Suprapubic skin (tissue), 4 donors: ENCODE results near the gene GOLT1A. TPM values are rescaled to one million over a fixed set of nuclear protein-coding genes. Genes with fewer than 3 reads are reported as not detected.

ENCODE experiments used
- DNase-seq, 2 donors: peaks; one replicate each; pipeline ENCODE4 v3.0.0-alpha.2; 2019; ENCODE audit warnings: low spot score in 2 of 2
- H3K27ac ChIP-seq: fragments of 200-600 bp; sonication (generic); one replicate; pipeline ENCODE4 v1.5.1; 2019
- H3K27me3 ChIP-seq: fragments of 200-600 bp; sonication (generic); one replicate; pipeline ENCODE4 v1.5.1; 2019
- H3K36me3 ChIP-seq: fragments of 200-600 bp; sonication (generic); one replicate; pipeline ENCODE4 v1.5.1; 2019
- H3K4me1 ChIP-seq: fragments of 200-600 bp; sonication (generic); one replicate; pipeline ENCODE4 v1.5.1; 2019
- H3K4me3 ChIP-seq: fragments of 200-600 bp; sonication (generic); one replicate; pipeline ENCODE4 v1.5.1; 2019; ENCODE audit warnings: mild to moderate bottlenecking
- H3K9me3 ChIP-seq: fragments of 200-600 bp; sonication (generic); one replicate; pipeline ENCODE4 v1.5.1; 2019
- EP300 ChIP-seq: sonication (generic); formaldehyde crosslinking; IDR thresholded peaks from one replicate; pipeline ENCODE4 v1.6.1; 2017; ENCODE audit warnings: antibody characterized with exemption
- POLR2A ChIP-seq, 2 donors: fragments of 450-650 bp; IDR thresholded peaks; one replicate each; pipeline ENCODE4 v1.6.1; 2017; ENCODE audit warnings: antibody characterized with exemption in 2 of 2, mild to moderate bottlenecking in 2 of 2, moderate library complexity in 2 of 2
- POLR2AphosphoS5 ChIP-seq, 3 donors: sonication (generic); formaldehyde crosslinking; IDR thresholded peaks; one replicate each; pipeline ENCODE4 v1.6.1; 2017; ENCODE audit warnings: antibody characterized with exemption in 3 of 3
- WGBS: methylation state at CpG from one replicate; pipeline ENCODE4 v1.1.5; 2018; 5-methylcytosine and 5-hydroxymethylcytosine counted together
- total RNA-seq, 4 donors: library from RNA; depleted of rRNA; stranded (reverse); fragments of >200 nt; gene quantifications; one replicate each; pipeline ENCODE4 v1.1.0, GENCODE V29; 2016
- TF ChIP-seq, protein P1 (sequence below), 2 donors: fragments of 200-600 bp in 1 of 2; fragments of 450-650 bp in 1 of 2; sonication (generic) in 1 of 2; IDR thresholded peaks; one replicate each; pipeline ENCODE4 v1.5.1; 2016 to 2019; ENCODE audit warnings: antibody characterized with exemption in 2 of 2, mild to moderate bottlenecking in 1 of 2, moderate library complexity in 1 of 2

Gene GOLT1A
- total RNA-seq, 4 donors from 2014 or later = not detected

DNA sequence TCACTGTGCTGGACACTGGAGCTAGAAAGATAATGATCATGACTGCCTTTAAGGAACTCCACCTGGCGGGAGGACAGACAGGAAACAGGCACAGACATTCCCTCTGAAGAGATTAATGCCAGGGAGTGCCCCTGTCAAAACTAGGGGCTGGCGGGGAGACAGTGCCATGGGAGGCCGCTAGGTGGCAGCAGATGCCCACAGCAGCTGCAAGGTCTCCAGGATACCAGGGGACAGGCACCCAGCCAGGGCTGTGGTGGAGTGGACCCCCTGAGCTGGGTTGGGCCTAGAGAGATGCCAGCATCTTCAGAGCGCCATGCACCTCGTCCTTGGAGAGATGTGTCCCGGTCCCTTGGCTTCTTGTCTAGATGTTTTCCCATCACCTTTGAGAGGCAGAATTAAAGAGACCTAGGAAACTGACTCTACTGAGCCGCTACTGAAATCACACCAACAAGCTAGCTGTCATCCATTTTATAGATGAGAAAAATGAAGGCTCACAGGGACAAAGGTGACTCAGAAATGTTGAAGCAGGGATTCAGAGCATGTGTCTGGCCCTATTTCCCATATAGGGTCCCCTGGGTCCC, 51.2 kb downstream of the GOLT1A start:
- Histone ChIP-seq H3K36me3 (no peaks in the 10 kb centered on the region), H3K27me3 (no peaks in the 10 kb centered on the region), H3K27ac (no peak overlapping the region), H3K9me3 (no peaks in the 10 kb centered on the region), H3K4me1 (peaks cover 8% of the 10 kb centered on the region), H3K4me3 (no peak overlapping the region)
- WGBS = 10% methylated on average over 7 of the region's 7 CpGs
- peak; percentile 87 to 92 for DNase-seq
- no peak for TF ChIP-seq POLR2AphosphoS5 (IDR thresholded peaks at IDR 0.05)
- TF ChIP-seq, protein P1, sequence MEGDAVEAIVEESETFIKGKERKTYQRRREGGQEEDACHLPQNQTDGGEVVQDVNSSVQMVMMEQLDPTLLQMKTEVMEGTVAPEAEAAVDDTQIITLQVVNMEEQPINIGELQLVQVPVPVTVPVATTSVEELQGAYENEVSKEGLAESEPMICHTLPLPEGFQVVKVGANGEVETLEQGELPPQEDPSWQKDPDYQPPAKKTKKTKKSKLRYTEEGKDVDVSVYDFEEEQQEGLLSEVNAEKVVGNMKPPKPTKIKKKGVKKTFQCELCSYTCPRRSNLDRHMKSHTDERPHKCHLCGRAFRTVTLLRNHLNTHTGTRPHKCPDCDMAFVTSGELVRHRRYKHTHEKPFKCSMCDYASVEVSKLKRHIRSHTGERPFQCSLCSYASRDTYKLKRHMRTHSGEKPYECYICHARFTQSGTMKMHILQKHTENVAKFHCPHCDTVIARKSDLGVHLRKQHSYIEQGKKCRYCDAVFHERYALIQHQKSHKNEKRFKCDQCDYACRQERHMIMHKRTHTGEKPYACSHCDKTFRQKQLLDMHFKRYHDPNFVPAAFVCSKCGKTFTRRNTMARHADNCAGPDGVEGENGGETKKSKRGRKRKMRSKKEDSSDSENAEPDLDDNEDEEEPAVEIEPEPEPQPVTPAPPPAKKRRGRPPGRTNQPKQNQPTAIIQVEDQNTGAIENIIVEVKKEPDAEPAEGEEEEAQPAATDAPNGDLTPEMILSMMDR (IDR thresholded peaks at IDR 0.05) = peak; percentile 97 to 98

DNA sequence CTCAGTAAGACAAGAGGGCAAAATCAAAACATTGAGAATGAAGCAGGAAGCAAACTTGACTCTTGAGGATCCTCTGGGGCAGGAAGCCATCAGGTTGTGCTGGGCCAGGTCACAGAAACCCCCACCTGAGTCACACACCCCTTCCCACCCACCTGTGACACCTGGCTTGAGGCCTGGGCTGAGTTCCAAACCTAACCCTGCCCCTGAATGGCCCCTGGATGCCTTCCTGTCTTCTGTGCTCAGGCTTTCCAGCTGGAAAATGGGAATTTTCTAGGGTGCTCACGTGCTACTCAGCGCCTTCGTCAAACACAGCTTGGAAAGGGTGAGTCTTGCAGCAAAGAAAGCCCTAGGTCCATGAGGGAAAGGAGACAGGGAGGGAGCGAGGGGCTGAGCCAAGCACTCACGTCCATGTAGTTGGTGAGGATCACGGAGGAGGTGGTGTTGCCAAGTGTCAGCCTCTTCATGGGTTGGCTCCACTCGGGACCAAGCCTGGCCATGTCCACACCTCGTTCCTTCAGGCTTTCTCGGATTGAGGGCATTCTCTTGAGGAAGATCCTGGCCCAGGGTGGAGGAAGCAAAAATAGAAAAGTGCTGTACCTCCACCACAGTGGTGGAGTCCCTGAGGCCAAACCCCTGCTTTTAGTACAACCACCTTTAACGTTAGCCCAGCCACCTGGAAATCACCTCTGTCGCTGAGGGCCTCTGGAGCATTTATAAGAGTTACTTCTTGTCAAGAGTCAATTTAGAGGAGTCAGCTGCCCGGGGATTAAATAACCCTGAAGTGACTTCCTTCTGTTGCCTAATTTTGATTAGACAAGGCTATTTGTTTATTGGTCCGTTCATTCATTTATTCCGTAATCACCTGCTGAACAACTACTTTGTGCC, 51.9 kb downstream of the GOLT1A start:
- TF ChIP-seq POLR2AphosphoS5 (IDR thresholded peaks at IDR 0.05) (no peak), POLR2A (IDR thresholded peaks at IDR 0.05) (no peak), EP300 (no peak)
- TF ChIP-seq, protein P1 (IDR thresholded peaks at IDR 0.05) = no peak
- no peak overlapping the region for H3K4me3 ChIP-seq
- H3K4me1 ChIP-seq = peaks cover 8% of the 10 kb centered on the region
- no peak for DNase-seq
- no peaks in the 10 kb centered on the region for H3K9me3 ChIP-seq
- H3K27ac ChIP-seq = no peak overlapping the region
- 48% methylated on average over 12 of the region's 14 CpGs for WGBS
- no peaks in the 10 kb centered on the region for H3K36me3 ChIP-seq
- H3K27me3 ChIP-seq = no peaks in the 10 kb centered on the region

- no peak for DNase-seq
- H3K4me3 ChIP-seq = no peak overlapping the region
- no peak overlapping the region for H3K27ac ChIP-seq
- no peak for TF ChIP-seq POLR2AphosphoS5 (IDR thresholded peaks at IDR 0.05)
- TF ChIP-seq, protein P1 (IDR thresholded peaks at IDR 0.05) = no peak
- TF ChIP-seq EP300 = no peak
- TF ChIP-seq POLR2A (IDR thresholded peaks at IDR 0.05) = no peak
- H3K4me1 ChIP-seq = peaks cover 22% of the 10 kb centered on the region
- WGBS = 69% methylated on average over 6 of the region's 6 CpGs
- no peaks in the 10 kb centered on the region for H3K9me3 ChIP-seq
- no peaks in the 10 kb centered on the region for H3K27me3 ChIP-seq
- H3K36me3 ChIP-seq = no peaks in the 10 kb centered on the region
These were observed 55.8 kb downstream of the GOLT1A start for GRCh38 chr1:204157962-204158361.

DNA sequence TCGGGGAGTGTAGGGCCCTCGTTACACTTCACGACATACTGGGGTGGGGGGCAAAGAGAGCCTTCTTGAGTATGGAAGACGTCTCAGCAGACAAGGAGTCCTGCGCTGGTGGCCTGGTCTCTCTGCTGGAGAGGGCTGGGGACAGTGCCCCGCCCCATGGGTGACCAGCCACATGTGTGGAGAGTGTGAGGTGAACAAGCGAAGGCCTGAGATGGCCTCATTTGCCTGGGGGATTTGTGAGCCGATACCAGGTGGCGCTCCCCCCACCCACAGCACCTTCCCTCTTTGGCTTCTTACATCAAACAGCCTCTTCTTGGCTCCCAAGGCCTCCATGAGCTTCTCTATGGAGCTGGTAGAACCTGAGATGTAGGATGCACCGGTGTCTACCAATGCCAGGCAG, 57.9 kb downstream of the GOLT1A start:
- H3K27ac ChIP-seq = no peak overlapping the region
- 92% methylated on average over 8 of the region's 10 CpGs for WGBS
- peaks cover 32% of the 10 kb centered on the region for H3K4me1 ChIP-seq
- H3K27me3 ChIP-seq = no peaks in the 10 kb centered on the region
- H3K9me3 ChIP-seq = no peaks in the 10 kb centered on the region
- TF ChIP-seq POLR2A (IDR thresholded peaks at IDR 0.05) (no peak), POLR2AphosphoS5 (IDR thresholded peaks at IDR 0.05) (no peak)
- no peak overlapping the region for H3K4me3 ChIP-seq
- DNase-seq = no peak
- no peaks in the 10 kb centered on the region for H3K36me3 ChIP-seq

DNA sequence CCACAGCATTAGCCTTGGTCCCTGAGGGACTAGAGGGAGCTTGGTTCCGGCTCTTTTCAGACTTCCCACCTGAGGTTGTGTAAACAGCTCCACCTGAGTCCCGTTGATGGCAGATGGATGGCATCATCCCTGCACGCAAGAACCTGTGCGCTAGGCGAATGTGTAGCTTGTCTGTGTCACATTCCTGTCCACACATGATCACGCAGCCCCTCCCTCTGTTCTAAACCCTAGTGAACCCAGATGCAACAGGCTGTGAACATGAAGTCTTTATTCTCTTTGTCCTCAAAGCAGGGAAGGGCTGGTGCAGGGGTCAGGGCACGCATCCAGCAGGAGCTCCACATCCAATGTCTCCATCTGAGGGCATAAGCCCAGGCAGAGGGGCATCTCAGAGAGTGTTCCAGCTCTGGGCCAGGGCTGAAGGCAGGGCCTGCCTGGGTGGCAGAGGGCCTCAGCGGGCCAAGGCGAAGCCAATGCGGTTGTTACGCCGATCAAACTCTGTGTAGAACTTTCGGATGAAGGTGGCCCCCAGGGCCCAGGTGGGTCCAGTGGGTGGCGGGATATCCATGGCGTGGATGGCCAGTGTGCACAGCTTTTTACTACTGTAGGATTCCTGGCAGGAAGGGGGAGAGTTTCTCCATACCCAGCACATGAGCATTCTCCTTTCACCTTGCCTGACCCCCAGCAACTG, 59.1 kb downstream of the GOLT1A start:
- DNase-seq = no peak
- TF ChIP-seq EP300 (no peak), POLR2A (IDR thresholded peaks at IDR 0.05) (no peak), POLR2AphosphoS5 (IDR thresholded peaks at IDR 0.05) (no peak)
- TF ChIP-seq, protein P1 (IDR thresholded peaks at IDR 0.05) = no peak
- H3K4me3 ChIP-seq = no peak overlapping the region
- no peaks in the 10 kb centered on the region for H3K36me3 ChIP-seq
- peak overlapping the region; percentile 35 for H3K27ac ChIP-seq
- peaks cover 43% of the 10 kb centered on the region for H3K4me1 ChIP-seq
- H3K9me3 ChIP-seq = no peaks in the 10 kb centered on the region
- no peaks in the 10 kb centered on the region for H3K27me3 ChIP-seq
- WGBS = 68% methylated on average over 12 of the region's 15 CpGs
